H9 (cell line): ENCODE data around the gene FLCN. TPM values are rescaled to one million over a fixed set of nuclear protein-coding genes. Genes with fewer than 3 reads are reported as not detected.

ENCODE experiments used
- DNase-seq: peaks from one replicate; pipeline ENCODE4 v3.0.0-alpha.2; 2017
- H2AFZ ChIP-seq: one replicate; pipeline ENCODE4 v1.6.1; 2013; ENCODE audit warnings: mild to moderate bottlenecking, low read length, control low read depth, moderate library complexity
- H2AK5ac ChIP-seq: 2 replicates; pipeline ENCODE4 v1.6.1; 2013; ENCODE audit warnings: low read length, control low read depth, mixed read lengths; ENCODE audit not compliant: insufficient read length
- H2BK120ac ChIP-seq: one replicate; pipeline ENCODE4 v1.6.1; 2013; ENCODE audit warnings: low read depth, mild to moderate bottlenecking, low read length, control low read depth, inconsistent platforms; ENCODE audit not compliant: poor library complexity, severe bottlenecking
- H2BK12ac ChIP-seq: 2 replicates; pipeline ENCODE4 v1.6.1; 2013; ENCODE audit warnings: low read length, control low read depth, mixed read lengths, low read depth; ENCODE audit not compliant: insufficient read length
- H2BK15ac ChIP-seq: 2 replicates; pipeline ENCODE4 v1.6.1; 2013; ENCODE audit warnings: low read depth, low read length, control low read depth
- H2BK20ac ChIP-seq: one replicate; pipeline ENCODE4 v1.6.1; 2013; ENCODE audit warnings: low read depth, mild to moderate bottlenecking, low read length, control low read depth, inconsistent platforms; ENCODE audit not compliant: poor library complexity, severe bottlenecking
- H2BK5ac ChIP-seq: 2 replicates; pipeline ENCODE4 v1.6.1; 2013; ENCODE audit warnings: low read length, control low read depth, mixed read lengths; ENCODE audit not compliant: insufficient read length
- H3K14ac ChIP-seq: 2 replicates; pipeline ENCODE4 v1.6.1; 2013; ENCODE audit warnings: low read length, control low read depth; ENCODE audit not compliant: insufficient read depth
- H3K18ac ChIP-seq: 2 replicates; pipeline ENCODE4 v1.6.1; 2013; ENCODE audit warnings: low read depth, mild to moderate bottlenecking, mixed read lengths, low read length, control low read depth; ENCODE audit not compliant: insufficient read length
- H3K23ac ChIP-seq: 2 replicates; pipeline ENCODE4 v1.6.1; 2013; ENCODE audit warnings: low read length, control low read depth, mixed read lengths, low read depth; ENCODE audit not compliant: insufficient read length
- H3K23me2 ChIP-seq: 2 replicates; pipeline ENCODE4 v1.6.1; 2013; ENCODE audit warnings: low read depth, mild to moderate bottlenecking, mixed read lengths, low read length, control low read depth; ENCODE audit not compliant: insufficient read length, poor library complexity, severe bottlenecking
- H3K27ac ChIP-seq: 2 replicates; pipeline ENCODE4 v1.5.1; 2013; ENCODE audit warnings: low read length, control low read depth, mixed read lengths, low read depth; ENCODE audit not compliant: insufficient read length
- H3K27me3 ChIP-seq: 2 replicates; pipeline ENCODE4 v1.6.1; 2013; ENCODE audit warnings: low read length, control low read depth, inconsistent platforms; ENCODE audit not compliant: insufficient read depth
- H3K4ac ChIP-seq: 2 replicates; pipeline ENCODE4 v1.6.1; 2013; ENCODE audit warnings: low read depth, mild to moderate bottlenecking, control low read depth, inconsistent platforms, low read length, moderate library complexity
- H3K4me1 ChIP-seq: 2 replicates; pipeline ENCODE4 v1.6.1; 2013; ENCODE audit warnings: low read length, control low read depth, inconsistent platforms; ENCODE audit not compliant: insufficient read depth
- H3K4me2 ChIP-seq: 2 replicates; pipeline ENCODE4 v1.6.1; 2013; ENCODE audit warnings: low read length, control low read depth, mixed read lengths; ENCODE audit not compliant: insufficient read length, insufficient read depth
- H3K56ac ChIP-seq: 2 replicates; pipeline ENCODE4 v1.6.1; 2013; ENCODE audit warnings: low read depth, mild to moderate bottlenecking, mixed read lengths, low read length, control low read depth; ENCODE audit not compliant: insufficient read length
- H3K79me1 ChIP-seq: 2 replicates; pipeline ENCODE4 v1.6.1; 2013; ENCODE audit warnings: low read depth, mild to moderate bottlenecking, moderate library complexity, low read length, control low read depth, inconsistent platforms; ENCODE audit not compliant: insufficient read depth, poor library complexity, severe bottlenecking
- H3K79me2 ChIP-seq: 2 replicates; pipeline ENCODE4 v1.6.1; 2013; ENCODE audit warnings: low read length, control low read depth, inconsistent platforms; ENCODE audit not compliant: insufficient read depth
- H3K9ac ChIP-seq: 2 replicates; pipeline ENCODE4 v1.6.1; 2013; ENCODE audit warnings: low read length, control low read depth, mixed read lengths; ENCODE audit not compliant: insufficient read length; ENCODE audit errors: extremely low read depth
- H3K9me3 ChIP-seq: one replicate; pipeline ENCODE4 v1.6.1; 2013; ENCODE audit warnings: low read depth, low read length, inconsistent platforms; ENCODE audit not compliant: control insufficient read depth
- H3T11ph ChIP-seq: one replicate; pipeline ENCODE4 v1.6.1; 2013; ENCODE audit warnings: mild to moderate bottlenecking, low read length, control low read depth, inconsistent platforms
- H4K20me1 ChIP-seq: one replicate; pipeline ENCODE4 v1.6.1; 2013; ENCODE audit not compliant: control insufficient read depth, insufficient read length, insufficient read depth
- H4K5ac ChIP-seq: 2 replicates; pipeline ENCODE4 v1.6.1; 2013; ENCODE audit warnings: low read depth, mild to moderate bottlenecking, mixed read lengths, low read length, control low read depth; ENCODE audit not compliant: insufficient read length
- H4K8ac ChIP-seq: replicated peaks from 2 replicates; pipeline ENCODE4 v1.6.1; 2013; ENCODE audit warnings: low read length, control low read depth, mixed read lengths, low read depth; ENCODE audit not compliant: insufficient read length
- H4K91ac ChIP-seq: 2 replicates; pipeline ENCODE4 v1.6.1; 2013; ENCODE audit warnings: low read depth, mild to moderate bottlenecking, moderate library complexity, mixed read lengths, low read length, control low read depth; ENCODE audit not compliant: insufficient read length
- H3K27ac Mint-ChIP-seq, 3 experiments: 2 replicates in 2 of 3; 3 replicates in 1 of 3; pipeline ENCODE4 v1.8.0; 2020 to 2021; ENCODE audit warnings: mixed read lengths in 3 of 3, mild to moderate bottlenecking in 1 of 3, moderate library complexity in 1 of 3
- H3K27me3 Mint-ChIP-seq: 2 replicates; pipeline ENCODE4 v1.8.0; 2021; ENCODE audit warnings: low read depth, mild to moderate bottlenecking, moderate library complexity, mixed read lengths
- H3K36me3 Mint-ChIP-seq, 3 experiments: 2 replicates in 2 of 3; 3 replicates in 1 of 3; pipeline ENCODE4 v1.8.0; 2020 to 2021; ENCODE audit warnings: low read depth in 3 of 3, mixed read lengths in 3 of 3; ENCODE audit not compliant: insufficient read depth in 1 of 3
- H3K4me1 Mint-ChIP-seq, 2 experiments: 2 replicates each; pipeline ENCODE4 v1.8.0; 2020; ENCODE audit warnings: mixed read lengths in 2 of 2
- H3K4me3 Mint-ChIP-seq, 2 experiments: 2 replicates in 1 of 2; 3 replicates in 1 of 2; pipeline ENCODE4 v1.8.0; 2020 to 2021; ENCODE audit warnings: mild to moderate bottlenecking in 2 of 2, mixed read lengths in 2 of 2, moderate library complexity in 1 of 2
- H3K9me3 Mint-ChIP-seq, 2 experiments: 2 replicates in 1 of 2; 3 replicates in 1 of 2; pipeline ENCODE4 v1.8.0; 2020; ENCODE audit warnings: mild to moderate bottlenecking in 2 of 2, mixed read lengths in 2 of 2, moderate library complexity in 1 of 2
- CTCF ChIP-seq: fragments of 200-600 bp; sonication (generic); conservative IDR thresholded peaks from 3 replicates; pipeline ENCODE4 v1.8.0; 2021; ENCODE audit warnings: antibody characterized with exemption, mild to moderate bottlenecking
- WGBS: extraction: QIAGEN DNeasy Blood & Tissue Kit; methylation state at CpG from one replicate; pipeline ENCODE4 v1.1.7; 2013; ENCODE audit warnings: missing lambda C conversion rate, low lambda C conversion rate, mixed read lengths; ENCODE audit not compliant: insufficient read length; ENCODE audit errors: extremely low coverage; 5-methylcytosine and 5-hydroxymethylcytosine counted together
- total RNA-seq: library from RNA; stranded (reverse); gene quantifications from 2 replicates; pipeline ENCODE4 v1.2.1, GENCODE V29; 2021

The FLCN gene
- total RNA-seq, 1 experiment from 2014 or later: 33.3 TPM

DNA sequence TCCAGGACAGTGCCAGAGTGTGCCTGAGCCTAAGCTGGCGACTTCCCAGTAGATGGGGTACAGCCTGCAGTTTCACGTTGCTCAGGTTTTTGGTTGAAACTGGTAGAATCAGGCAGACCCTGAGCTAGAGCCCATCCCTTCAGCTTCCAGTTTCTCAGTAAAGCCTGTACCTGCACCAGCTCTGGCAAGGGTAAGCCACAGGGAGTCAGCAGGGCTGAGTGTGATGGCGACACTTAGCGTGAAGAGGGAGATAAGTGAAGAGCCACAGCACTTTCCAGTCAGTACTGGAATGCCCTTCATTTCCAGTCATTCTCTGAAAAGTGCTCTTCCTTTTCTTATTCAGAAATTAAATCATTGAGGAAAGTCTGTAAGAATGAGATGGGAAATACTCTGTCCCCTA lies 53.2 kb downstream of the FLCN start:
- Histone ChIP-seq H3T11ph (no peak overlapping the region), H3K27ac (no peak overlapping the region), H4K8ac (no peak overlapping the region), H3K9ac (no peak overlapping the region), H3K4me1 (no peaks in the 10 kb centered on the region), H3K14ac (no peak overlapping the region), H3K27me3 (no peaks in the 10 kb centered on the region), H3K23ac (no peak overlapping the region), H2BK5ac (no peak overlapping the region), H3K79me1 (no peaks in the 10 kb centered on the region), H3K56ac (no peak overlapping the region), H2BK12ac (no peak overlapping the region), H3K4me2 (no peak overlapping the region), H4K5ac (no peak overlapping the region), H2BK15ac (no peak overlapping the region), H4K20me1 (no peaks in the 10 kb centered on the region), H2AFZ (no peak overlapping the region), H2BK20ac (no peak overlapping the region), H4K91ac (no peak overlapping the region), H3K18ac (no peak overlapping the region), H2BK120ac (no peak overlapping the region), H3K9me3 (no peaks in the 10 kb centered on the region), H3K79me2 (no peaks in the 10 kb centered on the region), H2AK5ac (no peak overlapping the region), H3K23me2 (no peaks in the 10 kb centered on the region), H3K4ac (no peak overlapping the region)
- H3K27ac Mint-ChIP-seq: no peak overlapping the region; a peak in 1 of 7 replicates
- peaks cover 5 to 20% of the 10 kb centered on the region in 2 experiments for H3K4me1 Mint-ChIP-seq
- H3K27me3 Mint-ChIP-seq: no peaks in the 10 kb centered on the region
- no peak overlapping the region for H3K4me3 Mint-ChIP-seq
- H3K36me3 Mint-ChIP-seq: peaks cover 10 to 46% (median 32%) of the 10 kb centered on the region in 3 experiments; a peak in 6 of 7 replicates
- no peak for DNase-seq
- no peaks in the 10 kb centered on the region for H3K9me3 Mint-ChIP-seq
- no peak for TF ChIP-seq CTCF
- WGBS: no CpG with 5 or more reads among the region's 4 CpGs
